Ramos (cell line): ENCODE measurements around the gene SPRING1.
"Not testable (repeated sequence)": the region's sequence is repeated elsewhere in the genome, so short reads cannot be mapped to it uniquely, and the experiment has no call there.

Experiments used
- in situ Hi-C: fragments of 300-500 bp; cut with MboI; formaldehyde crosslinking; loops from one replicate; pipeline ENCODE4 v1.14.3; 2022; ENCODE audit warnings: low sequenced_read_pairs; ENCODE audit not compliant: unreplicated experiment

The SPRING1 gene

DNA sequence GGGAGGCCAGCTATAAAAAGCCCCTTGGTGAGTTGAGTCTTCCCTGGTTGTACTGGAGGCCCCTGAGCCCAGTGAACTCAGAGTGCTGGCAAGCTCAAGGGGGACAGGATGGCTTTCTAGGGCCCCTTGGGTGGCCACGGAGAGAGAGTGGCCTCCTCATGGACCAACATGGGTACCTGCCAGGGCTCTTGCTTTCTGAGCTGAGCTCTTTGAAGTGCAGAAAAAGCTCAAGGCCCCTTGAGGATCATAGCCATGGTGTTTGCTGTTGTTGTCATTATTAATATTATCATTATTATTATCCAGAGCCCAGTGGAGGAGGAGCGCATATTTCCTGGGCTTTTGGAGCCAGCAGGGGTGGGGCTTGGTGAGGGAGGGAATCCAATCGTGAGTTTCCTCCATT is 6.9 kb upstream of the SPRING1 start:
- in situ Hi-C loops, result no loop called here

DNA sequence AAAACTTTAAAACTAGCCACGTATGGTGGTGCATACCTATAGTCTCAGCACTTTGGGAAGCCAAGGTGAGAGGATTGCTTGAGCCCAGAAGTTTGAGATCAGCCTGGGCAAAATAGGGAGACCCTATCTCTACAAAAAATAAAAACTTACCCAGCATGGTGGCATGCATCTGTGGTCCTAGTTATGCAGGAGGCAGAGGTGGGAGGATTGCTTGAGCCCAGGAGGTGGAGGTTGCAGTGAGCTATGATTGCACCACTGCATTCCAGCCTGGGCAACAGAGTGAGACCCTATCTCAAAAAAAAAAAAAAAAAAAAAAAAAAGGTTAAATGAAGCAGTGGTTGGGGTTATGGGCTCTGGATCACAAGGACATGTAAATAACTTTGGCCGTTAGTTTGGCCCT is 4.9 kb upstream of the SPRING1 start:
- in situ Hi-C loops, result not testable (repeated sequence)

DNA sequence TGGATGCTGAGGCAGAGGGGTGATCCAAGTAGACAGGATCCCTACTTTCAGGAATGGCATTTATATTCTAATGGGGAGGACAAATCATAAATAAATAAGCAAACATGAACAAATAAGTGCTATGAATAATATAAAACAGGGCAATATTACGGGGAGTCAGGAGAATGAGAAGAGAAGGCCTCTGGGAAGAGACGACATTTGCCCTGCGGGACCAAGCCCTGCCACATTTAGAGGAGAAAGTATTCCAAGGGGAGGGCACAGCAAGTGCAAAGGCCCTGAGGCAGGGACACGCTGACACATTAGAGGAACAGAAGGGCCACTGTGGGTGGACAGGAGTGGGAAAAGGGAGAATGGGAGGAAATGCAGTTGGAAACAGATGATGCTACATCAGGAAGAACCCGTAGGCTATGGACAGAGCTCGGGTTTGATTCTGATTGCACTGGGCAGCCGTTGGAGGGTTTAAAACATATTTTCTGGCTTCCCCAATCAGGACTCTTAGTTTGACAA is 1.6 kb upstream of the SPRING1 start:
- in situ Hi-C loops, result no loop called here

DNA sequence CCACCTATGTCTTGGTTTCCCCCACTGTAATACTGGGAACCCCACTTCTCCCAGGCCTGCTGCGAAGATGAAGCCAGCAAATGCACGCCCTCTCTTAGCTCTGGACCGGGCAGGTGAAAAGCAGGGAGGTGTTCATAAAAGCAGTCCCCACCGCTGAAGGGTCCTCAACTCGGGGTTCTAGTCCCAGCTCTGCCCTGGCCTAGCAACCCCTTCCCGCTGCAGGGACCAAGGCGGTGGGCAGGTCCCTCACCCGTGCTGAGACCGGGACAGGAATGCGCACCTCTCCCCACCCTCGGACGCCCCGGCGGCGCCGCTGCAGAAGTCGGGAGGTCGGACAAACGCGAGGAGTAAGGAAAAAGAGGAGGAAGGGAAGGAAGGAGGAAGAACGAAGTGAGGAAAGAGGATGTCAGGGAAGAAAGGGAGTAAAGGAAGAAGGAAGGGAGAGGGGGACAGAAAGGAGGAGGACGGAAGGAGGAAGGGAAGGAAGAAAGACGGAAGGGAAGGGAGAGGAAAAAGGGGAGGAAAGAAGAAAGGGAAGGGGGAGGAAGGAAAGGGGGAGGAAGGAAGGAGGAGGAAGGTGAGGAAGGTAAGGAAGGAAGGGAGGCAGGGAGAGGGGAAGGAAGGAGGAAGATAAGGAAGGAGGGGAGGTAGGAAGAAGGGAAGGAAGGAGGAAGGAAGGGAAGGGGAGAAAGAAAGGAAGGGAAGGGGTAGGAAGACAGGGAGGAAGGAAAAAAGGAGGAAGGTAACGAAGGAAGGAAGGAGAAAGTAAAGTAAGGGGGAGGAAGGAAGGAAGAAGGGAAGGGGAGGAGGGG is 701 bp downstream of the SPRING1 start:
- in situ Hi-C loops, result no loop called here

DNA sequence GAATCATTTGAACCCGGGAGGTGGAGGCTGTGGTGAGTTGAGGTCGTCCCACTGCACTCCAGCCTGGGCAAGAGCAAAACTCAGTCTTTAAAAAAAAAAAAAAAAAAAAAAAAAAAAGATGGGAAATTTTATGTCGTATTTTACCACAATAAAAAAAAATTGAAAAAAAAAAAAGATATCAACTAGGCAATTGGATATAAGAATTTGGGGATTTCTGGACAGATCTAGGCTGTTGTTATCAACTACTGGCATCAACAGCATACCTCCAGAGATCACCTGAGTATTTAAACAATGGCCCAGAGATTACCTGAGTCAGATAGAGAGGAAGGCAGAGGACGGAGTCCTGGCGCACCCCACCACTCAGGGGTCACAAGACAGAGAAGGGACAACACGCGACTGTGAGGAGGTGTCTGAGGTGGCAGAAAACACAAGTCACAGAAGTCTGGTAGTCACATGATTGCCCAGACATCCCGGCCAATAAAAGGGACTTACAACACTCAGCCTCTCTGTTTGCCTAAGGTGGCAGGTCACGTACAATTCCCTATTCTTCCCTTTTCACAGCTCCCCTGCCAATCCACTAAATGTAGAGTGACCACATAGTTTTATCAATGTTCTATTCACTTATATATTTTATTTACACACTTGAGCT is 1.8 kb downstream of the SPRING1 start:
- in situ Hi-C loops, result no loop called here

DNA sequence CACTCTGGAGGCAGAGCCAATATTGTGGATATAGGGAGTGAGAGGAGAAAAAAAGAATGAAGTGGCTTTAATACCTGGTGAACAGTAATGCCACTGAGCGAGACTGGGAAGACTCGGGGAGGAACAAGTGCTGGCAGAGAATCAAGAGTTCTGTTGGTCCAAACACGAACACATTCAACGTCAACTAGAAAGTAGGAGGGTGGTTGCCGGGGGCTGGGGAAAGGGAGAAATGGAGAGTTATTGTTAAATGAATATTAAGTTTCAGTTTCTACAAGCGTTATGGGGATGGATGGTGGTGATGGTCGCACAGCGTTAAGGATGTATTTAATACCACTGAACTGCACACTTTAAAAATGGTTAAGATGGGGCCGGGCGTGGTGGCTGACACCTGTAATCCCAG is 2.8 kb downstream of the SPRING1 start:
- in situ Hi-C loops, result no loop called here

DNA sequence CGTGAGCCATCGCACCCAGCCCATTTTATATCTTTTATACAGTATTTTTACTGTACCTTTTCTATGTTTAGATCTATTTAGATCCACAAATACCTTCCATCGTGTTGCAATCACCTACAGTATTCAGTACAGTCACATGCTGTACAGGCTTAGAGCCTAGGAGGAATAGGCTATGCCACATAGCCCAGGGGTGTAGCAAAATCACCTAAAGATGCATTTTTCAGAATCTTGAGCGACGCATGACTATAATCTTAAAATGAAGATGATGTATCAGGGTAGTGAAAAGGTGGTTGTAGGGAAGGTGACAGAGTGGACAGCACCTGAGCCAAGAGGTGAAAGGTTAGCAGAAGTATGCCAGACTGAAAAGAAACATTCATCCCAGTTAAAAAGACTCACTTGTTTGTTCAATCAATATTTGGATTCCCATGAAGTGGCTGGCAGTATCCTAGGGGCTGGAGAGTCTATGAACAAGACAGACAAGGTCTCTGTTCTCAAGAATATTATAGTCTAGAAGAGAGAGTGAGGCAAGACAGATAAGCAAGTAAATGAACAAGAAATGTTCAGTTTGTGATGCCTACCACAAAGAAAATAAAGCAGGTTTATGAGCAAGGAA is 3.6 kb downstream of the SPRING1 start:
- in situ Hi-C loops, result no loop called here

DNA sequence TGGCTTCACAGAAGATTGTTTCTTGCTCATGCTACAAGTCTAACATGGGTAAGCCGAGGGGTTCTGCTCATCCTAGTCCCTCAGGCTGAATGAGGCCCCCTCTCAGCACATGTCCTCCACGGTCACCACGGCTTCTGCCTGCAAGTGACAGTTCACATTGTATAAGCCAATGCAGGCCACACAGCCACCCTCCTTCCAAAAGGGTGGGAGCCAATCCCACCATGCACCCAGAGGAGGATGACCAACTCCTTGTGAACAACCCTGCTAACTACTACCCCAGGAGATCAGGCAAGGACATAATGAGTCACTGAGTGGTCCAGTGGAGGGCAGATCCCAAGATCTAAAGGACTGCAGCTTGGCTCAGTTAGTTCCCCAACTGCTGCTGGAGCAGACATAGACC is 6.1 kb downstream of the SPRING1 start:
- in situ Hi-C loops, result no loop called here

DNA sequence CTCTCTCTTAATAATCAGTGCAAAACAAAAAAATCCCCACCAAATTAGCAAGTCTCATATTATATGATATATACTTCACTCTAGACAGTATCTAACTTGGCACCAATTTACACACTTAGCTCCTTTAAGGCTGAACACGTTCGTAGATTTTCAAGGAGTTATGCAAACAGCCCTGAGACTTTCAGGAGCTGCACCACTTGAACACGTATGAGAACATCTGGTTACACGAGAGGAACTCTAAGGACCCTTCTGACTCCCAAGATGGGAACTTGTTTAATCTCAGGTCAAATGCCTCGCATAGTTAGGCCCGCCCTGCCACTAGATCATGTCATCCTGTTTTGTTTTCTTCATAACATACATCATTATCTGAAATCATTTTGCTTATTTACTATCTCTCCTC is 10.0 kb downstream of the SPRING1 start:
- in situ Hi-C loops, result no loop called here

DNA sequence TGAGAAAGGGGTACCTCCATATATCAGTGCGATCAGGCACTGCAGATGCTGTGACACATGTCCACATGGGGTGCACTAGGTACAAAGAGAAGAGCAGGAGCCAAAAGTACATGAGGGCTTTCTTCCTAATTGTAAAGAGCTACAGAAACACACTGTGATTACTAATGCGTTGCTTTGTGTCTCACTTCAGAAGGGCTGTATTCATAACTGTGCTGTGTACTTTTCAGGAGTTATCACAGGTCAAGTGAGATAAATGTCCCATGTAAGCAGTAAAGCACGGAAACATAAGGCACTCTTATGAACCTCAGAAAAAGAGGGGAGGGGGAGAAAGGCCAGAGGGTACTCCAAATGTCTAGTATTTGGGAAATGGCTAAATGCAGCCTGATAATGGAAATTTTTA is 10.6 kb downstream of the SPRING1 start:
- in situ Hi-C loops, result no loop called here

DNA sequence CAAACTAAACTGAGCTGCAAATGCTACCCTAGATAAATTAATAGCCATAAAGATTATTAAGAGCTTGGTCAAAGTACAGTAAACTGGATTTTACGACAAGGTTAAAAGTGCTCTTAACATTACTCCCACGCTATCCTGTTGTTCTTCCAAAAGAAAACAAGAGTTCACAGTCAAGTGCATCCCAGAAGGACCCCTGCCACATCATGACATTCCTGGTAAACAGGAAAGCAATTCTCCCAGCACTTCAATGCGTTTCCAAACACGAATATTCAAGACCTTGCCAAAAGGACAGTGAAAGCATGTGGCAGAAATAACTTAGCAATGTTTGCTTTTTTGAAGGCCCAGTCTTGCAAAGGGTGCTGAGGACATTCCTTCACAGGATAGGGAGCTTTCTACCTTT is 11.2 kb downstream of the SPRING1 start:
- in situ Hi-C loops, result no loop called here

DNA sequence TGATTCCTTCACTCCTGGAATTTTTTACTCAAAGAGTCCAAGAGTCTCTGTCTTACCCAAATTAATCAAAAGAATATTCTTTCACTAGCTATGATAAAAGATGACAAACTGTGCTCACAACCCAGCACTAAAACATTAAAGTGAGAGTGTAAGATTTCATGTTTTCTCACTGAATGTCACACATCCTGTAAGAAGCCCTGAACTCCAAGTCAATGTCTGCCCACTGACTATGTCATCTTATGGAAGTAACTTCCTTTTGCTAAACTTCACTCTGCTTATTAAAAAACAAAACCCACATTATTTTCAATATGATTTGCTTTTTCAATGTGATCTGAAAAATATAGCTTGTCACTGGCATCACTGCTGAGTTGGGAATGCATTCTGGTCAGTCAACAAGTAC is 15.6 kb downstream of the SPRING1 start:
- in situ Hi-C loops, result no loop called here

DNA sequence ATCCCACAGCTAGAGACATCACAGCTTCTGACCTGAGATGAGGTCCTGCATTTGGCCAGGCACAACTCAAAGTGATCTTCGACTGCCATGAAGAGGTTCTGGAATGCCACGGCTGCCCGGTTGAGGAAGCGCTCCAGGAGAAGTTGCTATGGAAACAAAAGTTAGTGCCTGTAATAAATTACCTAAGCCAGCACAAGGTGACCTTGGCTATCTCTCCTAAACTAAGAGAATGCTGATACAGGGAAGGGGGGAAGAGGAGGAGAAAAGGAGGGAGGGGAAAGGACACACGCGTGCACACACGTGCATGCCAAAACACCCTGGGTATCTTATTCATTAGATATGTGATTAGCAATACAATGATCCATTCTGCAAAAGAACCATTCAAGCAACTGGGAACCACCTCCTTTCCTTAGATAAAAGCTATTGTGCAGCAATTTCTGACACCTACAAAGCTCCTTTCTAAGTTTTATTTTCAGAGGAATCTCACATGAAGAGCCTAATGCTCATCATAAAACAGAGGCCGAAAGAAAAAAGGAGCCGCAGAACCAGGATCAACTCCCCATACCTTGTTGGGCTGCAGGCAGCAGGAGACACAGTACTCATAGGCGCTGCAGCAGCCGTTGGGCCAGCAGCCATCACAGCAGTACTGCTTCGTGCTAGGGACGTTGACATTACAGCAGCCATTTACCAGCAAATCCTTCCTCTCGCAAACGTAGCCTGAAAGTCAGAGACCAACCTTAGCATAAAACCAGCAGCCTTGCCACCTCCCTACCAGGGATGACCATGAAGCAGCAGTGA is 17.9 kb downstream of the SPRING1 start:
- in situ Hi-C loops, result no loop called here

DNA sequence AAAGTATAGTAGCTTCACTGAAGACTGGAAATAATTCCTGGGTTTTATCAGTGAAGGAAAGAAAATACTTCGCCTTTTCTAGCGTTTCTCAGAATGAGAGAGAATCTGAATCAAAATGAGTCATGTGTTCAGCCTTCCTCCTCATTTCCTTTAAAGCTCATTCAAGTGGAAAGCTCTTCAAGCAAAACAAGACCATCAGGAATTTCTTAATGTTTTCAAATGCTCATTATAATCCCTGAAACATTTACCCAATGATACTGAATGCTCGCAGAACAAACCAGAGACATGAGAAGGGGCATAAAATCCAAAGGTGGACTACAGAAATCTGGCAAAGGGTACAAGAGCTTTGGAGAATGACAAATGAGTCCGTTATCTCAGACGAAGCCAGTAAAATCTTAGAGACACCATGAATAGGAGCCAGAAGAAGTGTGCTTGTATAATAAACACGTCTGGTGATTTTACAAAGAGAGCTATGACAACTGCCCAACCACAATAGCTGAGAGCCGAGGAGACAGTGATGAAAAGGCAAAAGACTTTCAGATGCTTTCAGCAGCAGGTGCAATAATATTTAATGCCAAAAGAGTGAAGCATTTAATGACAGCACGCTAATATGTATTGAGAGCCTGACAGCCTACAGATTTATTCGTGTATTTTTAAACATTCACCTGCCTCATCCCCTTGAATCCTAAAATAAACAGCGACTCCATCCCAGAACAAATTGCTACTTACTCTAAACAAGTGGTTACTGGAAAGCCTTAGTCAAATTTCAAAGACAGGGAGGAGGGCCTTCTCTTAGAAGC is 19.0 kb downstream of the SPRING1 start:
- in situ Hi-C loops, result no loop called here

DNA sequence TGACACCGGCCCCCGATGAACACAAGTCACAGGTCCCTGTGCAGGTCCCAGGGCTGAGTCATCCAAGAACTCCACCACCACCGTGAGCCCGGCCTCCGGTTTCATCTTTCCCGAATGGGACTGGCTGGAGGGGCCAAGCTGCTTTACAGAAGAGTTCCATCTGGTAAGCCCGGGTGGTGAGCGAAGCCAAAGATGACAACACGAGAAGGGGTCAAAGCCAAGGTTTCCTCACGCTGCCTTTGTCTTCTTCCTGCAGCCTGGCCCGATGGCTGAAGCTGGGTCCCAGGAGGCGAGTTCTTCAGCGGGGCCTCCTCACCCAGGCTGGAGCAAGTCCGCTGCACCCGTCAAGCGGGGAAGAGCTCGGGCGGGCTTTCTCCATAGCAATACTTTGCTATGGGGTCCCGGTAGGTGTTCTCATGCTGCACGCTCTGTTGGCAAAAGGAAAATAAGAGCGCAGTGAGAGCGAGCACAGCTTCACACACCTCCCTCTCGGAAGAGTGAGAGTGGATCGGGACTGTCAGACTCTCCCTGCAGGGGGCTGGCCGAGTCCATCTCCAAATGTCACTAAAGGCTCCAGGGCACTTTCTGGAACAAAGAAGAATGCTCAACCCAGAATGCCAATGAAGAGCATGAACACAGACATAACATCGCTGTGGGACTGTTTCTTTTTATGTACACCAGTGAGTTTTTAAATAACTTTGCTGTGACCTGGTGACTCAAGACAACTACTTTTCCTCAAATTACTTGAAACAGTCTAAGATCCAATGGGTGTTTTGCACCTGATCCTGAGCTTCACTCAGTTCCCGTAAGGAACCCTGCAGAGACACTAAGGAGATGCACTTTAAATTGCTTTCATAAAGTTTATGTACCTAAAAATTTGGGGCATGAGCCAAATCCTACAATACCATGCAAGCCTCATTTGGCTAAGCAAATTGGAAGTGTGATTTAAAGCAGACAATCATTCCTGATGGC is 20.1 kb downstream of the SPRING1 start:
- in situ Hi-C loops, result no loop called here

DNA sequence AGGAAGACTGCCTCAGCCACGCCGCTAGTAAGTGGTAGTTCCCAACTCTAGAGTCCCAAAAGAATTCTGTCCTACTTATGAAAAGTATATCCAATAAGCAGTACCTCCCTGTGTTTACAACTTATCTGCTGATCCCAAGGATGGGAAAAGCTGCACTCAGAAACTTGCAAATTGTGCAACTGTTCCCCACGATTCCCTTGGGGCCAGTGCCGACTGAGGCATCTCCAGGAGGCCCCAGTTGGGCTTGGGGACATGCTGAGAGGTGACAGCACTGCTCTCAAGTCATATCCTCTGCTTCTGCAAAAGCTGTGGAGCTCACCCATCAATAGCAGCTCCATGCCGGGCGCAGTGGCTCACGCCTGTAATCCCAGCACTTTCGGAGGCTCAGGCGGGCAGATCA is 23.7 kb downstream of the SPRING1 start:
- in situ Hi-C loops, result no loop called here

DNA sequence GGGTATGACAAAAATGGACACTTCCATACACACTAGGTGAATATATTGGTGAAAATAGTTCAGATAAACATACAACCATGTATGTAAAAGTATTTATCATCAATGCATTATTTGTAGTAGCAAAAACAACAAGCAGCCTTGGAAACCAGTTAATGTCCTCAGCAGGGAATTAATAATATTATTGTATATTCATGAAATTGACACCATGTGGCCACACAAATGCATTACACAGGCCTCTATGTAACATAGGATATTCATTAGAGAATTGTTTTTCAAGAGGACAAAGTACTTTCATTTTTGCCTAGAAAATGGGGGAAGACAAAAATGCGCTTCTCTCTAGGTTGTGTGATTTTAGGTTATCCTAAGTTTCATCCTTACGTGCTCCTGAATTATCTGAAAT is 24.3 kb downstream of the SPRING1 start:
- in situ Hi-C loops, result no loop called here

DNA sequence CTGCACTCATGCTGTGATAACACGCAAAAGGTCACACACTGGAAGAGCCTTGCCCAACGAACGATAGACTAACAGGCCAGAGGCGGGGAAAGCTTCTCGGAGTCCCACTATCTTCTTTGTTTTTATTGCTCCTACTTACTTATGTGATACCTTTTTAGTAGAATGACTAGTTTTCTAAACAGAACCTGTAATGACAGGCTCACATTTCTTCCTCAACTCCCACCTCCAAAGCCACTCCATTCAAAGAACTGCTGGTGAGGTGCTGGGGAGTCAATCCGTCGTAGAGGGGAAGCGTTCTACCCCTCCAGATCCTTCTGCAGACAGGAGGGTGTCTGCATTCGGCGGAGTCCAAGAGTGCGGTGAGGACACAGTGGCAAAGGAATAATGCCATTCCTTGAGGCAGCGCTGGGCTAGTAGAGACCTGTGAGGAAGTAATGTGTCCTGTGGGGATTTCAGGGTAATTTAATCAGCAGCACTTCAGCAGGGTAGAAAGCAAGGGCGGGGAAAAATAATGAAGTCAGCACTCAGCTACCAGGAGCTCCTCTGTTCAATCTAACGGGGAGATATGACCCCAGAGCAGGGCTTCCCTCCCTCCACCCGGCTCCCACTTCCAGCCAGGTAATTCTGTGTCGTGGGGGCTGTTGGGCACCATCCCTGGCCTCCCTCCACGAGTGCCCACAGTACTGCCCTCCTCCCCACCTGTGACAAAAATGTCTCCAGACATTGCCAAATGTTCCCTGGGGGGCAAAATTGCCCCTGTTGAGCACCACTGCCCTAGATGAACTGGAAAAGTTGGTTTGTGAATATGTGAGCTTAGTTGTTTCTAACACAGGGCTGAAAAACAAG is 25.2 kb downstream of the SPRING1 start:
- in situ Hi-C loops, result no loop called here
